ENCODE measurements around the gene PSMD3. TPM values are rescaled to one million over a fixed set of nuclear protein-coding genes. Genes with fewer than 3 reads are reported as not detected.
A peak's percentile ranks its signal among the peaks of the same experiment; 100 is the strongest.

PSMD3 gene
- total and polyA plus RNA-seq, 9 of the 15 experiments (the other 6 are each of a cell fraction or from before 2014, with no cell fraction given): 2.0 to 251 (median 135) TPM

GRCh38 chr17:39935909-39936308, 44.7 kb upstream of the PSMD3 start:
- no peak overlapping the region for H3K27ac ChIP-seq (ENCODE audit: extremely low read depth, low read depth, low read length)
- H3K4me2 ChIP-seq (ENCODE audit: insufficient read depth, low read length): no peak overlapping the region
- no peaks in the 10 kb centered on the region for H3K9me1 ChIP-seq (ENCODE audit: control insufficient read depth, insufficient read depth, low read length)
- peak in 1 of 4 experiments; percentile 30 for DNase-seq (ENCODE audit: extremely low read depth in 1 of 4, low spot score in 3 of 4)
- 0 out of 3 replicates have a peak, but pooled peaks have one; percentile 30 for ATAC-seq
- H3K36me3 ChIP-seq (ENCODE audit: control insufficient read depth, insufficient read depth, low read length): no peaks in the 10 kb centered on the region
- intact Hi-C loops (cut with micrococcal nuclease) (no loop called here), in situ Hi-C loops (cut with MboI) (no loop called here)
- ChIA-PET CTCF (ENCODE audit: low intra/inter-chr PET ratio) (no interaction called here), POLR2A (no interaction called here)
- H3K4me3 ChIP-seq: no peak overlapping the region
- TF ChIP-seq CHD2 (IDR thresholded peaks at IDR 0.05; ENCODE audit: low read depth, low read length): no peak
- TF ChIP-seq FOSL1 (tag; conservative IDR thresholded peaks at IDR 0.05): 0 out of 2 replicates have a peak, but pooled peaks have one; percentile 19
- TF ChIP-seq DACH1 (IDR thresholded peaks at IDR 0.05; ENCODE audit: partially characterized antibody): peak; percentile 21
- no peak for TF ChIP-seq ZNF436 (CRISPR knock-in tag; IDR thresholded peaks at IDR 0.05)
- H3K4me1 ChIP-seq (replicated peaks in 1 of 2; ENCODE audit: control insufficient read depth in 2 of 2, insufficient read depth in 2 of 2, low read length in 2 of 2): peaks cover 20 to 21% of the 10 kb centered on the region in 2 experiments
- H3K9ac ChIP-seq (ENCODE audit: insufficient read depth in 1 of 2, low read depth in 2 of 2, low read length in 2 of 2): peak overlapping the region in 1 of 2 experiments; percentile 43; a peak in 1 of 4 replicates
- 0 out of 2 replicates have a peak, but pooled peaks cover 3% of the 10 kb centered on the region for H4K20me1 ChIP-seq (replicated peaks; ENCODE audit: control insufficient read depth, insufficient read depth, low read length)
- peak overlapping the region; percentile 43; the same call in 1 of the 2 replicates for H2AFZ ChIP-seq (ENCODE audit: low read depth, low read length)
- H3K79me2 ChIP-seq (ENCODE audit: control insufficient read depth, insufficient read depth, low read length): no peaks in the 10 kb centered on the region
- BruUV-seq (replicated peaks): no TSS peak
- no peaks in the 10 kb centered on the region for H3K9me3 ChIP-seq (replicated peaks; ENCODE audit: control insufficient read depth, insufficient read depth, low read depth, low read length)
- 38% methylated on average over 3 of the region's 3 CpGs for WGBS (ENCODE audit: insufficient coverage, low coverage, missing lambda C conversion rate)
- no peaks in the 10 kb centered on the region for H3K27me3 ChIP-seq (ENCODE audit: control insufficient read depth in 2 of 2, insufficient read depth in 2 of 2, low read length in 2 of 2)
- FAIRE-seq: peak; percentile 62

- in situ Hi-C loops (cut with MboI) (no loop called here), intact Hi-C loops (cut with micrococcal nuclease) (no loop called here)
- ATAC-seq: no peak
- no peak for FAIRE-seq
- Histone ChIP-seq H3K79me2 (ENCODE audit: control insufficient read depth, insufficient read depth, low read length) (no peaks in the 10 kb centered on the region), H4K20me1 (replicated peaks; ENCODE audit: control insufficient read depth, insufficient read depth, low read length) (0 out of 2 replicates have a peak, but pooled peaks cover 3% of the 10 kb centered on the region), H3K4me3 (no peak overlapping the region), H2AFZ (ENCODE audit: low read depth, low read length) (no peak overlapping the region), H3K4me2 (ENCODE audit: insufficient read depth, low read length) (no peak overlapping the region), H3K27ac (ENCODE audit: extremely low read depth, low read depth, low read length) (no peak overlapping the region), H3K4me1 (replicated peaks in 1 of 2; ENCODE audit: control insufficient read depth in 2 of 2, insufficient read depth in 2 of 2, low read length in 2 of 2) (peaks cover 20 to 21% of the 10 kb centered on the region in 2 experiments), H3K27me3 (ENCODE audit: control insufficient read depth in 2 of 2, insufficient read depth in 2 of 2, low read length in 2 of 2) (no peaks in the 10 kb centered on the region; a peak in 1 of 5 replicates), H3K36me3 (ENCODE audit: control insufficient read depth, insufficient read depth, low read length) (no peaks in the 10 kb centered on the region), H3K9me3 (replicated peaks; ENCODE audit: control insufficient read depth, insufficient read depth, low read depth, low read length) (no peaks in the 10 kb centered on the region), H3K9me1 (ENCODE audit: control insufficient read depth, insufficient read depth, low read length) (no peaks in the 10 kb centered on the region), H3K9ac (ENCODE audit: insufficient read depth in 1 of 2, low read depth in 2 of 2, low read length in 2 of 2) (no peak overlapping the region; a peak in 1 of 4 replicates)
- no peak for DNase-seq (ENCODE audit: extremely low read depth in 1 of 4, low spot score in 3 of 4)
- no TSS peak for BruUV-seq (replicated peaks)
- 87% methylated on average over 3 of the region's 3 CpGs for WGBS (ENCODE audit: insufficient coverage, low coverage, missing lambda C conversion rate)
- CTCF ChIA-PET (ENCODE audit: low intra/inter-chr PET ratio): no interaction called here
- POLR2A ChIA-PET: interaction anchor here (0.9 kb wide), 1 partner anchor 11 kb away, joined by 3 read pairs; no protein-coding TSS in a partner anchor
- TF ChIP-seq ZFX (CRISPR knock-in tag; IDR thresholded peaks at IDR 0.05) (no peak), TEAD4 (IDR thresholded peaks at IDR 0.05; ENCODE audit: low read length) (no peak), TEAD4 (CRISPR knock-in tag; IDR thresholded peaks at IDR 0.05; ENCODE audit: borderline replicate concordance) (no peak), POU5F1 (IDR thresholded peaks at IDR 0.05; ENCODE audit: borderline replicate concordance, low read depth, low read length, partially characterized antibody) (no peak), MEF2A (IDR thresholded peaks at IDR 0.05; ENCODE audit: control insufficient read depth, low read depth, low read length) (no peak), ADNP (tag; IDR thresholded peaks at IDR 0.05) (no peak), ZBTB11 (CRISPR knock-in tag; IDR thresholded peaks at IDR 0.05) (no peak)
Measured at GRCh38 chr17:39937447-39937846, 43.2 kb upstream of the PSMD3 start.

Measured in K562 (cell line).